ENCODE measurements around the gene TMPRSS5. TPM values are rescaled to one million over a fixed set of nuclear protein-coding genes. Genes with fewer than 3 reads are reported as not detected.
"Not testable (repeated sequence)": the region's sequence is repeated elsewhere in the genome, so short reads cannot be mapped to it uniquely, and the experiment has no call there.

The TMPRSS5 gene
- total RNA-seq, 1 donor from 2014 or later: 2.6 TPM

DNA sequence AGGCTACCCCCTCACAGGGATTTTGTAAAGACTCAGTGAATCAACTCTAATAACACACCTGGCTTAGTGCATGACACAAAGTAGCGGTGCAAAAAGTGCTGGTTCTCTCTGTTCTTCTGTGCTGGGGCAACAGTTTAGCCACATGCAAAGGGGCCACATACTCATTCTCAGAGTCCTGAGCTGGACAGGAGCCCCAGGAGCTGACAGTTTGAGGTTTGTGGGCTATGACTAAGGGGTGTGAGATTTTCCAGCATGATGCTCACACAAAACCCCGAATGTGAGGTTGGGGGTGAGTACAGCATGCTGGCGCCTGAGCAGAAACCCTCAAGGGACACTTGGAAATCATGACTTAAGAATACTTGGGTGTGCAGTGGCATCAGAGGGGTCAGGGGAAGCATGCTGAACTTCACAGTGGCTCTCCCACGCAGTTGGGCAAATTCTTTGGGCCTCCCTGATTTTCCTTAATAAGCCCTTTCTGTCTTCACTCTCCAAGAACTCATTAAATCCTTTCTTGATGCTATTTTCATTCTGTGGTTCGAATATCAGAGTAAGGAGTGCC, 31.0 kb downstream of the TMPRSS5 start:
- peaks cover 10% of the 10 kb centered on the region for H3K4me1 Mint-ChIP-seq (ENCODE audit: low read depth)
- H3K36me3 Mint-ChIP-seq (ENCODE audit: insufficient read depth): no peaks in the 10 kb centered on the region
- no peak overlapping the region for H3K27ac Mint-ChIP-seq
- no peaks in the 10 kb centered on the region for H3K9me3 Mint-ChIP-seq (ENCODE audit: low read depth)
- DNase-seq (ENCODE audit: low spot score, unreplicated experiment): no peak
- TF ChIP-seq, protein P1, sequence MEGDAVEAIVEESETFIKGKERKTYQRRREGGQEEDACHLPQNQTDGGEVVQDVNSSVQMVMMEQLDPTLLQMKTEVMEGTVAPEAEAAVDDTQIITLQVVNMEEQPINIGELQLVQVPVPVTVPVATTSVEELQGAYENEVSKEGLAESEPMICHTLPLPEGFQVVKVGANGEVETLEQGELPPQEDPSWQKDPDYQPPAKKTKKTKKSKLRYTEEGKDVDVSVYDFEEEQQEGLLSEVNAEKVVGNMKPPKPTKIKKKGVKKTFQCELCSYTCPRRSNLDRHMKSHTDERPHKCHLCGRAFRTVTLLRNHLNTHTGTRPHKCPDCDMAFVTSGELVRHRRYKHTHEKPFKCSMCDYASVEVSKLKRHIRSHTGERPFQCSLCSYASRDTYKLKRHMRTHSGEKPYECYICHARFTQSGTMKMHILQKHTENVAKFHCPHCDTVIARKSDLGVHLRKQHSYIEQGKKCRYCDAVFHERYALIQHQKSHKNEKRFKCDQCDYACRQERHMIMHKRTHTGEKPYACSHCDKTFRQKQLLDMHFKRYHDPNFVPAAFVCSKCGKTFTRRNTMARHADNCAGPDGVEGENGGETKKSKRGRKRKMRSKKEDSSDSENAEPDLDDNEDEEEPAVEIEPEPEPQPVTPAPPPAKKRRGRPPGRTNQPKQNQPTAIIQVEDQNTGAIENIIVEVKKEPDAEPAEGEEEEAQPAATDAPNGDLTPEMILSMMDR (IDR thresholded peaks at IDR 0.05; ENCODE audit: unreplicated experiment): no peak
- no peak overlapping the region for H3K4me3 Mint-ChIP-seq (ENCODE audit: low read depth)
- peaks cover 2% of the 10 kb centered on the region for H3K27me3 Mint-ChIP-seq

DNA sequence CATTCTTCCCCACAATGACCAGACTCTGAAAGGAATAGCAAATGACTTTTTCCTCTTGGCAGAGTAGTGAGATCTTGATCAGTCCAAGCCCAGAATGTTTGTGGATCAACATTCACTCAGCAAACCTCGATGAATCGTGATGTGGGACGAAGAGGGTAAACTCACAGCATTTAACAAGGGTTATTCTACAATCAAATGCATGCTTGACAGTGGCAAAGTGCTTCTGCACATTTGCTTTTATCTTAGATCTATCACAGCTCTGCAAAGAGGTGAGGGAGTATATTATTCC, 31.8 kb downstream of the TMPRSS5 start:
- peaks cover 11% of the 10 kb centered on the region for H3K4me1 Mint-ChIP-seq (ENCODE audit: low read depth)
- no peaks in the 10 kb centered on the region for H3K36me3 Mint-ChIP-seq (ENCODE audit: insufficient read depth)
- TF ChIP-seq, protein P1 (IDR thresholded peaks at IDR 0.05; ENCODE audit: unreplicated experiment): no peak
- H3K4me3 Mint-ChIP-seq (ENCODE audit: low read depth): no peak overlapping the region
- peaks cover under 1% of the 10 kb centered on the region for H3K27me3 Mint-ChIP-seq
- no peak for DNase-seq (ENCODE audit: low spot score, unreplicated experiment)
- H3K27ac Mint-ChIP-seq: no peak overlapping the region
- H3K9me3 Mint-ChIP-seq (ENCODE audit: low read depth): no peaks in the 10 kb centered on the region

- no peak overlapping the region for H3K27ac Mint-ChIP-seq
- no peak overlapping the region for H3K4me3 Mint-ChIP-seq (ENCODE audit: low read depth)
- TF ChIP-seq, protein P1 (IDR thresholded peaks at IDR 0.05; ENCODE audit: unreplicated experiment): no peak
- no peaks in the 10 kb centered on the region for H3K27me3 Mint-ChIP-seq
- H3K36me3 Mint-ChIP-seq (ENCODE audit: insufficient read depth): no peaks in the 10 kb centered on the region
- H3K9me3 Mint-ChIP-seq (ENCODE audit: low read depth): no peaks in the 10 kb centered on the region
- DNase-seq (ENCODE audit: low spot score, unreplicated experiment): no peak
- H3K4me1 Mint-ChIP-seq (ENCODE audit: low read depth): peaks cover 11% of the 10 kb centered on the region
These were observed 32.3 kb downstream of the TMPRSS5 start for GRCh38 chr11:113673550-113674396.

DNA sequence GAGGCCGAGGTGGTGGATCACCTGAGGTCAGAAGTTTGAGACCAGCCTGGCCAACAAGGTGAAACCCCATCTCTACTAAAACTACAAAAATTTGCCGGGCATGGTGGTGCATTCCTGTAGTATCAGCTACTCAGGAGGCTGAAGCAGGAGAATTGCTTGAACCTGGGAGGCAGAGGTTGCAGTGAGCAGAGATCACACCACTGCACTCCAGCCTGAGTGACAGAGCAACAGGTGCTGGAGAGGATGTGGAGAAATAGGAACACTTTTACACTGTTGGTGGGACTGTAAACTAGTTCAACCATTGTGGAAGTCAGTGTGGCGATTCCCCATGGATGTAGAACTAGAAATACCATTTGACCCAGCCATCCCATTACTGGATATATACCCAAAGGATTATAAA, 34.2 kb downstream of the TMPRSS5 start:
- DNase-seq (ENCODE audit: low spot score, unreplicated experiment); H3K27me3 Mint-ChIP-seq; H3K27ac Mint-ChIP-seq; H3K9me3 Mint-ChIP-seq (ENCODE audit: low read depth); H3K36me3 Mint-ChIP-seq (ENCODE audit: insufficient read depth); H3K4me3 Mint-ChIP-seq (ENCODE audit: low read depth): not testable (repeated sequence)
- peaks cover 11% of the 10 kb centered on the region for H3K4me1 Mint-ChIP-seq (ENCODE audit: low read depth)

GRCh38 chr11:113670831-113671215, 35.3 kb downstream of the TMPRSS5 start:
- H3K27me3 Mint-ChIP-seq: no peaks in the 10 kb centered on the region
- H3K36me3 Mint-ChIP-seq (ENCODE audit: insufficient read depth): no peaks in the 10 kb centered on the region
- no peak overlapping the region for H3K4me3 Mint-ChIP-seq (ENCODE audit: low read depth)
- peaks cover 11% of the 10 kb centered on the region for H3K4me1 Mint-ChIP-seq (ENCODE audit: low read depth)
- H3K9me3 Mint-ChIP-seq (ENCODE audit: low read depth): peaks cover 8% of the 10 kb centered on the region
- DNase-seq (ENCODE audit: low spot score, unreplicated experiment): no peak
- H3K27ac Mint-ChIP-seq: peak overlapping the region; percentile 63
- TF ChIP-seq, protein P1 (IDR thresholded peaks at IDR 0.05; ENCODE audit: unreplicated experiment): no peak
